Upper lobe of left lung (tissue), 6 donors: ENCODE results near the gene BRMS1. TPM values are rescaled to one million over a fixed set of nuclear protein-coding genes. Genes with fewer than 3 reads are reported as not detected.
"Not testable (repeated sequence)": the region's sequence is repeated elsewhere in the genome, so short reads cannot be mapped to it uniquely, and the experiment has no call there.

Experiments used
- ATAC-seq, 2 donors: fragments of 200-7000 bp; cut with Tn5 transposase; one replicate each; pipeline ENCODE4 v1.9.1; 2022; ENCODE audit warnings: mild to moderate bottlenecking in 2 of 2, moderate library complexity in 2 of 2; ENCODE audit not compliant: low FRiP score in 2 of 2
- DNase-seq, 2 donors: peaks; one replicate each; pipeline ENCODE4 v3.0.0-alpha.2; 2019 to 2020
- H3K27ac ChIP-seq, 4 donors: fragments of 200-600 bp; sonication (generic); one replicate each; pipeline ENCODE4 v1.5.1; 2016 to 2019
- H3K27me3 ChIP-seq, 4 donors: fragments of 200-600 bp; sonication (generic); one replicate each; pipeline ENCODE4 v1.5.1; 2017 to 2019
- H3K36me3 ChIP-seq, 4 donors: fragments of 200-600 bp; sonication (generic); one replicate each; pipeline ENCODE4 v1.5.1; 2016 to 2019
- H3K4me1 ChIP-seq, 4 donors: fragments of 200-600 bp; sonication (generic); one replicate each; pipeline ENCODE4 v1.5.1; 2018 to 2019
- H3K4me3 ChIP-seq, 4 donors: fragments of 200-600 bp; sonication (generic); one replicate each; pipeline ENCODE4 v1.5.1; 2017 to 2019; ENCODE audit warnings: mild to moderate bottlenecking in 2 of 4, moderate library complexity in 1 of 4
- H3K9me3 ChIP-seq, 4 donors: fragments of 200-600 bp; sonication (generic); one replicate each; pipeline ENCODE4 v1.5.1; 2018 to 2019
- CTCF ChIP-seq, 6 experiments: fragments of 450-650 bp in 4 of 6; fragments of 200-600 bp in 2 of 6; sonication (generic) in 2 of 6; IDR thresholded peaks; one replicate each; pipeline ENCODE4 v1.5.1; 2016 to 2019; ENCODE audit warnings: antibody characterized with exemption in 6 of 6
- EP300 ChIP-seq, 4 donors: sonication (generic); formaldehyde crosslinking; IDR thresholded peaks; one replicate each; pipeline ENCODE4 v1.5.1; 2017; ENCODE audit warnings: antibody characterized with exemption in 4 of 4, control low read depth in 2 of 4
- POLR2A ChIP-seq, 4 donors: fragments of 450-650 bp; IDR thresholded peaks; one replicate each; pipeline ENCODE4 v1.5.1; 2016 to 2017; ENCODE audit warnings: antibody characterized with exemption in 4 of 4, mild to moderate bottlenecking in 2 of 4
- POLR2AphosphoS5 ChIP-seq, 2 donors: sonication (generic); formaldehyde crosslinking; IDR thresholded peaks; one replicate each; pipeline ENCODE4 v1.5.1; 2017; ENCODE audit warnings: antibody characterized with exemption in 2 of 2
- WGBS, 2 donors: methylation state at CpG; one replicate each; pipeline ENCODE4 v1.1.5; 2017 to 2018; 5-methylcytosine and 5-hydroxymethylcytosine counted together
- total RNA-seq, 6 donors: library from RNA; depleted of rRNA in 4 of 6; stranded (reverse); fragments of >200 nt in 4 of 6; gene quantifications; one replicate each; pipeline versions ENCODE4 v1.1.0 to v1.2.1, GENCODE V29; 2016 to 2021
- donor health status: DM: no; HTN: no; CAD: no; lungs with moderate emphysema.
- donor health status: DM: no; HTN: yes; CAD: no; lungs with severe emphysema.

The BRMS1 gene
- total RNA-seq, 6 donors from 2014 or later: 34.8 to 63.8 (median 37.1) TPM

- Histone ChIP-seq H3K27ac (peak overlapping the region in 1 of 4 donors; percentile 8), H3K4me3 (peak overlapping the region in 3 of 4 donors; percentile 5 to 35 (median 17)), H3K36me3 (no peaks in the 10 kb centered on the region), H3K27me3 (peaks cover 0 to 2% (median 0%) of the 10 kb centered on the region in 4 donors), H3K9me3 (no peaks in the 10 kb centered on the region), H3K4me1 (peaks cover 3 to 12% (median 6%) of the 10 kb centered on the region in 4 donors)
- WGBS, 2 donors: 6 to 8% methylated on average over 20 of the region's 20 CpGs
- TF ChIP-seq EP300 (IDR thresholded peaks at IDR 0.05) (no peak), CTCF (IDR thresholded peaks at IDR 0.05) (peak; percentile 78 to 88 (median 80))
- peak in 1 of 2 donors; percentile 86 for DNase-seq
- ATAC-seq: peak; percentile 84 to 87
These were observed 41.5 kb upstream of the BRMS1 start for GRCh38 chr11:66386171-66387069.

GRCh38 chr11:66384316-66384715 lies 39.4 kb upstream of the BRMS1 start:
- ATAC-seq, H3K27ac ChIP-seq, H3K4me3 ChIP-seq, DNase-seq, H3K27me3 ChIP-seq, H3K36me3 ChIP-seq, H3K9me3 ChIP-seq: not testable (repeated sequence)
- peaks cover 3 to 12% (median 6%) of the 10 kb centered on the region in 4 donors for H3K4me1 ChIP-seq
- 81 to 87% methylated on average over 13 of the region's 13 CpGs for WGBS, 2 donors

GRCh38 chr11:66380264-66380663 lies 35.4 kb upstream of the BRMS1 start:
- H3K27ac ChIP-seq, H3K4me1 ChIP-seq: not testable (repeated sequence)

GRCh38 chr11:66373690-66374287 lies 28.9 kb upstream of the BRMS1 start:
- 83 to 84% methylated on average over 9 of the region's 9 CpGs for WGBS, 2 donors
- DNase-seq, H3K9me3 ChIP-seq, ATAC-seq, H3K36me3 ChIP-seq, H3K4me3 ChIP-seq, H3K27ac ChIP-seq: not testable (repeated sequence)
- Histone ChIP-seq H3K4me1 (peaks cover 4 to 31% (median 20%) of the 10 kb centered on the region in 4 donors), H3K27me3 (peaks cover 0 to 14% (median 0%) of the 10 kb centered on the region in 4 donors)

More at GRCh38 chr11:66380264-66380663, 35.4 kb upstream of the BRMS1 start:
- 28% methylated on average over 7 of the region's 7 CpGs for WGBS, 2 donors
- H3K27me3 ChIP-seq, H3K36me3 ChIP-seq, H3K4me3 ChIP-seq, ATAC-seq, H3K9me3 ChIP-seq, DNase-seq: not testable (repeated sequence)

GRCh38 chr11:66373265-66373664 lies 28.4 kb upstream of the BRMS1 start:
- Histone ChIP-seq H3K27me3 (peaks cover 0 to 14% (median 0%) of the 10 kb centered on the region in 4 donors), H3K36me3 (peaks cover 0 to 4% (median 2%) of the 10 kb centered on the region in 4 donors), H3K4me1 (peaks cover 4 to 31% (median 20%) of the 10 kb centered on the region in 4 donors), H3K27ac (no peak overlapping the region), H3K9me3 (no peaks in the 10 kb centered on the region), H3K4me3 (no peak overlapping the region)
- TF ChIP-seq EP300 (IDR thresholded peaks at IDR 0.05) (no peak), POLR2AphosphoS5 (IDR thresholded peaks at IDR 0.05) (no peak), POLR2A (IDR thresholded peaks at IDR 0.05) (no peak), CTCF (IDR thresholded peaks at IDR 0.05) (no peak)
- DNase-seq: no peak
- no peak for ATAC-seq
- WGBS, 2 donors: 64 to 71% methylated on average over 5 of the region's 5 CpGs

GRCh38 chr11:66371627-66372415 lies 26.9 kb upstream of the BRMS1 start, which contains the start of gene SLC29A2:
SLC29A2 (minus strand) TSS chr11:66371760; CDS start chr11:66371591, 169 bp downstream.
- TF ChIP-seq CTCF (IDR thresholded peaks at IDR 0.05) (no peak), POLR2AphosphoS5 (IDR thresholded peaks at IDR 0.05) (peak in 1 of 2 donors; percentile 12), EP300 (IDR thresholded peaks at IDR 0.05) (no peak), POLR2A (IDR thresholded peaks at IDR 0.05) (peak in 1 of 4 donors; percentile 59)
- ATAC-seq: peak; percentile 84 to 92
- peak; percentile 92 to 95 for DNase-seq
- WGBS, 2 donors: 0 to 1% methylated on average over 28 to 35 of the region's 72 CpGs
- Histone ChIP-seq H3K9me3 (no peaks in the 10 kb centered on the region), H3K4me3 (peak within 1 kb of the TSS; percentile 68 to 85 (median 80)), H3K27ac (peak within 1 kb of the TSS; percentile 79 to 87 (median 83)), H3K36me3 (peaks cover 0 to 4% (median 2%) of the 10 kb centered on the region in 4 donors), H3K4me1 (peaks cover 4 to 31% (median 20%) of the 10 kb centered on the region in 4 donors), H3K27me3 (peaks cover 0 to 14% (median 0%) of the 10 kb centered on the region in 4 donors)
